Hepatic stellate cell (primary cell): ENCODE results near the gene IFITM10.

ENCODE experiments used
- DNase-seq: peaks from one replicate; pipeline ENCODE4 v3.0.0; 2011; ENCODE audit warnings: low spot score

The IFITM10 gene

GRCh38 chr11:1750481-1750839 is at the start of gene IFITM10:
IFITM10 (minus strand) TSS chr11:1750595; CDS start chr11:1750442, 153 bp downstream.
- DNase-seq = peak; percentile 72

- DNase-seq = no peak
Measured at GRCh38 chr11:1797391-1798125, 47.2 kb upstream of the IFITM10 start.

DNA sequence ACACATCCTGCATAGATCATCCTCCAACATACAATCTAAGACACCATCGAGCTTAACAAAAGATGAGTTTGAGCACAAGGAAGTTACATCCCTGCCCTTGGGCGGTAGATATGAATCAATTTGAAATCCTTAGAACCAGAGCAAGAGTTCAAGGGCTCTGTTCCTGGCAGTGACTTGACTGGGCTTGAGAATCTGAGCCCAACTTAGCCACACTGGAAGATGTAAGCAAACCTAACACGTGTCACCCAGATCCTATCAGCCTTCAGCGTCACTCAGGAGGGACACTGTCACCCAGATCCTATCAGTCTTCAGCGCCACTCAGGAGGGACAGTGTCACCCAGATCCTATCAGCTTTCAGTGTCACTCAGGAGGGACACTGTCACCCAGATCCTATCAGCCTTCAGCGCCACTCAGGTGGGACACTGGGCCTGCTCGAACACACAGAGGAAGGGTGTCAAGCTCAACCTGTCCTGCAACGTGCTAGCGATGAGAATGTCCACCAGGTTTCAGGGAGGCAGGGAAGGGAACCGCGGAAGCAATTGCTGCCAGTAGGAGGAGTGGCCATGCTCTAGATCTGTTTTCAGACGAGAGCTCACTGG is 46.1 kb upstream of the IFITM10 start:
- no peak for DNase-seq

GRCh38 chr11:1793081-1793480 is 42.7 kb upstream of the IFITM10 start:
- DNase-seq = no peak

DNA sequence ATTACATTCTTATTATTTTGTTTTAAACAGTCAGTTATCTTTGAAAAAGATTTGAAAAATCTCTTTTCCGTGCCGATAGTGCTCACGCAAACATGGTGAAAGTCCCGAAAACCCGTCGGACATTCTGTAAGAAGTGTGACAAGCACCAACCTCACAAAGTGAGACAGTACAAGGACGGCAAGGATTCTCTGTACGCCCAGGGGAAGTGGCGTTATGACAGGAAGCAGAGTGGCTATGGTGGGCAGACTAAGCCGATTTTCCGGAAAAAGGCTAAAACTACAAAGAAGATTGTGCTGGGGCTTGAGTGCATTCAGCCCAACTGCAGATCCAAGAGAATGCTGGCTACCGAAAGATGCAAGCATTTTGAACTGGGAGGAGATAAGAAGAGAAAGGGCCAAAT is 42.1 kb upstream of the IFITM10 start:
- DNase-seq = no peak

DNA sequence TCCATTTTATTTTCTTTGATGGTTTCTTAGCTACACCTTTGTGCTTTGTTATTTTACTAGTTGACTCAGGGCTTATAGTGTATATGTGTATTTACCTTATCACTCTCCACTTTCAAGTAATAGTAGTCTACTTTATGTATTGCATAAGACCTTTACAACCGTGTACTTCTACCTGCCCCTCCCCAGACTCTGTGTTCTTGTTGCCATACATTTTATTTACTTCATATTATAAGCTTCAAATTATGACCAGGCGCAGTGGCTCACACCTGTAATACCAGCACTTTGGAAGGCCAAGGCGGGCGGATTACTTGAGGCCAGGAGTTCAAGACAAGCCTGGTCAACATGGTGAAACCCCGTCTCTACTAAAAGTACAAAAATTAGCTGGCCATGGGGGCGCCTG is 41.5 kb upstream of the IFITM10 start:
- DNase-seq = no peak

DNA sequence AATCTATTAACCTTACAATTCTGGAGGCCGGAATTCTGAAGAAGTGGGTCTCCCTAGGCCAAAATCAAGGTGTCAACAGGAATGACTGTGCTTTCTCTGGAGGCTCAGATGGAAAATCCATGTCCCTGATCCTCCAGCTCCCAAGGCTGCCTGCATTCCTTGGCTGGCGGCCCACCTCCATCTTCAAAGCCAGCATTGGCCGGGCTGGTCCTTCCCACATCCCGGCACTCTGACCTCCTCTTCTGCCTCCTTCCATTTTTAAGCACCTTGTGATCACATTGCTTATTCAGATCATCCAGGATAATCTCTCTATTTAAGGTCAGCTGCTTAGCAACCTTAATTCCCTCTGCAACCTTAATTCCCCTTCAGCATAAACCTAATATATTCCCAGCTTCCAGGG is 36.1 kb upstream of the IFITM10 start:
- no peak for DNase-seq

DNA sequence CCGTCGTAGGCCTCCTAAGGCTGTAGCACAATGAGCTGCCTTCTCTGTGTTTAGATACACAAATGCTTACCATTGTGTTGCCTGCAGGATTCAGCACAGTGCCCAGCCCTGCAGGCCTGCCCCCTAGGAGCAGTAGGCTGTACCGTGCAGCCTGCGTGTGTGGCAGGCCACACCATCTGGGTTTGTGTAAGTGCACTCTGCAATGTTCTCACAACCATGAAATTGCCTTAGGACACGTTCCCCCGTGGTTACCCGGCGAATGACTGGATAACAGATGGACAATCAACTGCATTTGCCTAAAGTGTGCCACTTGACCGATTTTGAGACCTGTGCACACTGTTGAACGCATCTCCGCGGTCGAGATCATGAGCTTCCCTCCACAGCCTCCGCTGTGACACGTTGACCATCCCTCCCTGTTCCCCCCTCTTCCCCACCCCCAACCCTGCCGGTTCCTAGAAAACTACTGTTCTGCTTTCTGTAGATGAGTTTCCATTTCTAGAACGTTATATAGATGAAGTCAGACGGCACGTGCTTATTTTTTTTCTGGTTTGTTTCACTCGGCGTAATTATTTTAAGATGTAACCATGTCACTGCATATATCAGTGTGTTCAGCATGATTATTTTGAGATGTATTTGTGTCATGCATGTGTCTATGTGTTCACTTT is 35.5 kb upstream of the IFITM10 start:
- DNase-seq = no peak

GRCh38 chr11:1784761-1785650 is 34.6 kb upstream of the IFITM10 start:
- DNase-seq = no peak

DNA sequence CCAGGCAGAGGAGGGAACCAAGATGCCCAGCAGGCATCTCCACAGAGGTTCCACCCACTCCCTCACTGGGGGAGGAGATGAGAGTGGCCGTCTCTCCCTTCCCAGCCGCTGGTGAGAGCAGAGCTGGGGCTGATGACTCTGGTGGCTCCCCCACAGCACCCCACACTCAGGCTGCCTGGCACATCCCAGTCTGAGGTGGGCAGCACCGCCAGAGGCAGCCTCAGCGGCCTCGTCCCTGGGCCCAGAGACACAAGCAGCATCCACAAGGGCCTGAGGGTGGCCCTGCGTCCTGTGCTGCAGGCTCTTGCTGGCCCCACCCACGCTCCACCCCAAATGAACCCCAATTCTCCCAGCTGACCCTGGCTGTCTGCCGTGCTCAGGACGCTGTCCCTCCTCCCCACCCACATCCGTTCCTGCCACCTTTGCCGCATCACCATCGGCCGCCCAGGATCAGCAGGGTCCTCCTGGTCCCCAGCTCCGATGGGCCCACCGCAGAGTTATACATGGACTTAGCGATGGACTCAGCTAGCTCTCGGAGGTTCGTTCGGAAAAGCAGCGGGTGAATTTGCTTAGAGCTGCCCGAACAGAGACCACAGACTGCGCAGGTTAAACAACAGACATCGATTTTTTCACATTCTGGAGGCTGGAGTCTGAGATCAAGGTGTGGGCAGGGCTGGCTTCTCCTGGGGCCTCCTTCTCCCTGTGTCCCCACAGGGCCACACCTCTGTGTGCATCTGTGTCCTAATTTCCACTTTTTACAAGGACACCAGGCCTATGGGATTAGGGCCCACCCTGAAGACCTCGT is 33.5 kb upstream of the IFITM10 start:
- no peak for DNase-seq

- DNase-seq = no peak
Measured at GRCh38 chr11:1782831-1783724, 32.7 kb upstream of the IFITM10 start.

DNA sequence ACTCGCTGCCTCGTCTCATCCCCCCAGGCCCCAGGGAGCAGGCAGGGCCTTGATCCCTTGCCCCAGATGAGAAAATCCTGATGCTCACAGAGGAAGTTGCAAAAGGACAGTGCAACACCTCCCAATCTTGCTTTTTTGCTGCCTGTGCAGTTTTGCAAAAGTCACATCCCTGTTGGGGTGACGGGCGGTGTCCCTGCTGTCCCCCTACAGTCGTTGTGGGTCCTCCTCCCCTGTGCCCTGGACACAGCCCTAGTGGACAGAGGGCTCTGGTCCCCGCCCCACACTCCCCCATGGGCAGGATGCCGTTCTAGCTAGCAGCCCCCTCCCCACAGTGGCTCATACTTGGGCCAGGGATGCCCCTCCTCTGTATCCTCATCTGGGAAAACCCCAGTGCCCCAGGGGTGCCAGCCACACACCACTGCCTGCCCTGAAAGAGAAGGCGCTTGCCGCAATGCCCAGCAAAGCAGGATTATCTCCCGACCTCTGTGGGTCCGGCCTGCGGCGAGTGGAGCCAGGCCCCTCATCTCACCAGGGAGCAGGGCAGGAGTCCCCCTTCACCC is 31.7 kb upstream of the IFITM10 start:
- DNase-seq = no peak

DNA sequence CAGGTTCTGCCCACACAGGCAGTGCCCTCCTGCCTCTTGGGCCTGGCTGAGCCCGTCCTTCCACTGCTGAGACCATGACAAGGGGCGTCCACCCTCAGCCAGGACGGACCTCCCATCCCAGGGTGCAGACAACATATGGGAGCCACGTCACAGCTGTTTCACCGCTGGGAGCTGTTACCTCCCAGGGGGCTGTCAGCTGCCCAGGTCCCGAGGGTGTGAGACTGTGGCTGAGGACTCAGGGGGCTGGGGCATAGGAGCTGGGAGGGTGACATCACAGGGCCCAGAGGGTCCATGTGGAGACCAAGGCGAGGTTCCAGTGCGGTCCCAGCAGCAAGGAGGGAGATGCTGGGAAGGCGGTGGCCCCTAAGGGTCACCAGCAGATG is 31.2 kb upstream of the IFITM10 start:
- DNase-seq = no peak

- DNase-seq = no peak
Measured at GRCh38 chr11:1780700-1781592, 30.6 kb upstream of the IFITM10 start.

GRCh38 chr11:1779806-1780699 is 29.7 kb upstream of the IFITM10 start:
- DNase-seq = no peak

- DNase-seq = no peak
Measured at GRCh38 chr11:1779034-1779805, 28.8 kb upstream of the IFITM10 start.

DNA sequence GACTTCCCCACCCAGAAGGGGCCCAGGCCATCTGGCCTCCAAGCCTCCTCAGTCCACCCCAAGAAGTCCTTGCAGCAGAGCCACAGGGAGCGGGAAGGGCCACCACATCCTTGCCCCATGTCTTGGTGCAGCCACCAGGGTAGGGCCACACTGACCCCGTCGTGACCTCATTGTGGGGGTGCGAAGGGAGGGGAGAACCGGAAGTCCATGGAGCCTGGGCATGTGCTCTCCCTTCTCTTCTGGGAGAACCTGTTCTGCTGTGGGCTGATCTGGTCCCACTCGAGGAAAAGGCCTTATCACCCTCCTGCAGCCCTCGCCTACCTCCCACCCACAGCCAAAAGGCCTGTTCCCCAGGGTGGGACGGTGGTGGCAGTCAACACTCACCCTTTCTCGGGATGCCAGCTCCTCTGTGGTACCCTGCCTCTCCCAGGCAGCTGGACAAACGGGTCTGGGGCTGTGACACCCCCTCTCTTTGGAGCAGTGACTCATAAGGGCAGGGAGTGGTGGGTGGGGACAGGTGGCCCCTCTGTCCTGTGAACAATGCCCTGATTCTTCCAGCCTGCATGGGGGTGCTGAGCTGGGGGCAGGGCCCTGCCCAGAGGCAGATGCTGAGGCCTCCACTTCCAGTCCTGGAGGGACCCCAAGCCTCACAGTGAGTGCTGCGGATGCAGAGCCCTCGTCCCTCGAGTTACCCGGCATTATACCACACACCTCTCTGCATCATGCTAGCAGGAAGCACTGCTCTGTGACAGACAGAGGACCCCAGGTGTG is 27.9 kb upstream of the IFITM10 start:
- no peak for DNase-seq
